Measurements from ENCODE around the gene MOB3A. TPM values are rescaled to one million over a fixed set of nuclear protein-coding genes. Genes with fewer than 3 reads are reported as not detected.

The MOB3A gene
- total RNA-seq, 1 donor from 2014 or later: 59.0 TPM

- no peak for DNase-seq (ENCODE audit: low spot score)
These were observed 27.7 kb upstream of the MOB3A start for GRCh38 chr19:2123682-2124387.

- DNase-seq (ENCODE audit: low spot score): no peak
These were observed 26.9 kb upstream of the MOB3A start for GRCh38 chr19:2122982-2123381.

- DNase-seq (ENCODE audit: low spot score): no peak
These were observed 26.1 kb upstream of the MOB3A start for GRCh38 chr19:2122251-2122650.

GRCh38 chr19:2121416-2122051, 25.4 kb upstream of the MOB3A start:
- DNase-seq (ENCODE audit: low spot score): no peak

GRCh38 chr19:2120821-2121220, 24.7 kb upstream of the MOB3A start:
- DNase-seq (ENCODE audit: low spot score): no peak

GRCh38 chr19:2119921-2120785, 24.0 kb upstream of the MOB3A start:
- DNase-seq (ENCODE audit: low spot score): no peak

- no peak for DNase-seq (ENCODE audit: low spot score)
These were observed 22.3 kb upstream of the MOB3A start for GRCh38 chr19:2118438-2118837.

GRCh38 chr19:2117215-2117960, 21.3 kb upstream of the MOB3A start:
- no peak for DNase-seq (ENCODE audit: low spot score)

GRCh38 chr19:2116507-2116906, 20.4 kb upstream of the MOB3A start:
- no peak for DNase-seq (ENCODE audit: low spot score)

GRCh38 chr19:2115911-2116426, 19.8 kb upstream of the MOB3A start:
- DNase-seq (ENCODE audit: low spot score): no peak

- no peak for DNase-seq (ENCODE audit: low spot score)
These were observed 19.2 kb upstream of the MOB3A start for GRCh38 chr19:2115324-2115723.

- DNase-seq (ENCODE audit: low spot score): no peak
These were observed 18.7 kb upstream of the MOB3A start for GRCh38 chr19:2114821-2115220.

- no peak for DNase-seq (ENCODE audit: low spot score)
These were observed 18.1 kb upstream of the MOB3A start for GRCh38 chr19:2114218-2114617.

- DNase-seq (ENCODE audit: low spot score): no peak
These were observed 17.5 kb upstream of the MOB3A start for GRCh38 chr19:2113439-2114211.

- no peak for DNase-seq (ENCODE audit: low spot score)
These were observed 16.6 kb upstream of the MOB3A start for GRCh38 chr19:2112516-2113320.

- no peak for DNase-seq (ENCODE audit: low spot score)
These were observed 15.8 kb upstream of the MOB3A start for GRCh38 chr19:2111886-2112285.

GRCh38 chr19:2111425-2111824, 15.3 kb upstream of the MOB3A start:
- no peak for DNase-seq (ENCODE audit: low spot score)

GRCh38 chr19:2110822-2111221, 14.7 kb upstream of the MOB3A start:
- no peak for DNase-seq (ENCODE audit: low spot score)

- DNase-seq (ENCODE audit: low spot score): no peak
These were observed 13.1 kb upstream of the MOB3A start for GRCh38 chr19:2109046-2109864.

All from mucosa of gallbladder (tissue), 1 donor.